Epithelial cell of proximal tubule (primary cell): ENCODE measurements around the gene ZNF664. TPM values are rescaled to one million over a fixed set of nuclear protein-coding genes. Genes with fewer than 3 reads are reported as not detected.

ENCODE experiments used
- DNase-seq: peaks from one replicate; pipeline ENCODE4 v3.0.0-alpha.2; 2011; ENCODE audit warnings: low read depth
- H3K4me3 ChIP-seq: 2 replicates; pipeline ENCODE4 v1.5.1; 2011; ENCODE audit warnings: low read depth, mild to moderate bottlenecking, low read length
- CTCF ChIP-seq: conservative IDR thresholded peaks from 2 replicates; pipeline ENCODE4 v1.5.1; 2012; ENCODE audit warnings: low read depth, mild to moderate bottlenecking, low read length
- total RNA-seq: library from RNA; depleted of rRNA; stranded (reverse); fragments of >200 nt; gene quantifications from 2 replicates; pipeline ENCODE4 v1.2.3, GENCODE V29; 2015

Gene ZNF664
- total RNA-seq, 1 donor from 2014 or later: 41.7 TPM

- TF ChIP-seq CTCF: peak; percentile 96
- no peak for DNase-seq
- H3K4me3 ChIP-seq: no peak overlapping the region
Measured at GRCh38 chr12:124032265-124032886, 59.4 kb downstream of the ZNF664 start.

GRCh38 chr12:124033859-124034258, 60.8 kb downstream of the ZNF664 start:
- H3K4me3 ChIP-seq: no peak overlapping the region
- DNase-seq: no peak
- no peak for TF ChIP-seq CTCF

GRCh38 chr12:124034297-124034696, 61.3 kb downstream of the ZNF664 start:
- no peak for TF ChIP-seq CTCF
- H3K4me3 ChIP-seq: no peak overlapping the region
- no peak for DNase-seq

- no peak for DNase-seq
- H3K4me3 ChIP-seq: no peak overlapping the region
- TF ChIP-seq CTCF: no peak
Measured at GRCh38 chr12:124035163-124035562, 62.1 kb downstream of the ZNF664 start.

- no peak for DNase-seq
Measured at GRCh38 chr12:124036171-124036598, 63.2 kb downstream of the ZNF664 start.

GRCh38 chr12:124036657-124037109, 63.7 kb downstream of the ZNF664 start:
- DNase-seq: no peak
- H3K4me3 ChIP-seq: no peak overlapping the region
- TF ChIP-seq CTCF: peak; percentile 93

More at GRCh38 chr12:124036171-124036598, 63.2 kb downstream of the ZNF664 start:
- no peak for TF ChIP-seq CTCF
- no peak overlapping the region for H3K4me3 ChIP-seq

GRCh38 chr12:124037331-124037730, 64.3 kb downstream of the ZNF664 start:
- no peak for DNase-seq
- H3K4me3 ChIP-seq: no peak overlapping the region
- no peak for TF ChIP-seq CTCF
